Globus pallidus (tissue), 1 donor: ENCODE results near the gene C7orf25.
A peak's percentile ranks its signal among the peaks of the same experiment; 100 is the strongest.

Source experiments
- DNase-seq: peaks from one replicate; pipeline ENCODE4 v3.0.0-alpha.2; 2015; ENCODE audit warnings: low spot score

C7orf25 gene

GRCh38 chr7:42911454-42912447 lies at the start of gene C7orf25:
TSS of gene C7orf25 (minus strand) at chr7:42912070. CDS start at chr7:42910900, 1,170 bp downstream.
- peak; percentile 95 for DNase-seq

GRCh38 chr7:42961170-42961569 lies 49.3 kb upstream of the C7orf25 start:
- DNase-seq: no peak

DNA sequence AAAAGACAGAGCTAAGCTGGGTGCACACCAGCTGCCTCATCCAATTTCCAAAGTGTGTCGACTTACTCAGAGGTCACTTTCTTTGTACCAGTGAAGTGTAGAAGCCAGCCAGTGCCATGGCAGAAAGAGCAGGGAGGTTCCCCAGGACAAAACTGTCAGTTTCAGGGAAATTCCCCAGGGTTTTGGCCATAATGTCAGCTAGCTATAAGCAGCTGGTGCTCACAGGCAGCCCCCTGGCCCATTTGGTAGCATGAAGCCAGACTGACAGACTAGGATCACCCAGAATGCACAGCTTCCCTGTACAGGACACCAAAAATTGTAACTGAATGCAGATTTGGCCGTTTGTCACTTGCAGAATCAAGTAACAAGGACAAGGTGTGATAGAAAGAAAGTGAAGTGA lies 48.9 kb upstream of the C7orf25 start:
- DNase-seq: no peak

GRCh38 chr7:42959549-42959948 lies 47.7 kb upstream of the C7orf25 start:
- no peak for DNase-seq

GRCh38 chr7:42956062-42956461 lies 44.2 kb upstream of the C7orf25 start:
- DNase-seq: no peak

DNA sequence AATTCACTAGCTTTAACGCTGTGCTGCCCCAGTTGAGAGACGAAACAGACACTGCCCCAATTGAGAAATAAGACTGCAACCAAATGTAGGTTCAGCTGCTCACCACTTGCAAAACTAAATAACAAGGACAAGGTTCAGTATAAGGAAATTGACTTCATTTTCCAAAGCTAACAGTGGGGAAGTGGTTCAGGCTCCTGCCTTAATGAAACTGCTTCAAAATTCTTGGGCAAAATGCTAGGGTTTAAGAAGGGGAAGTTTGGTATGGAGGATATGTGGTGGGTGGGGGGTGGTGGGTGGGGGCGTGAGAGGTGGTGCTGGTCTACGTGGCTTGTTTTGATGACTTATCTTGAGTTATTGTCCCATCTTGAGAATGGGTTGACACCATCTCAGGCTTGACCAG lies 42.1 kb upstream of the C7orf25 start:
- DNase-seq: no peak

DNA sequence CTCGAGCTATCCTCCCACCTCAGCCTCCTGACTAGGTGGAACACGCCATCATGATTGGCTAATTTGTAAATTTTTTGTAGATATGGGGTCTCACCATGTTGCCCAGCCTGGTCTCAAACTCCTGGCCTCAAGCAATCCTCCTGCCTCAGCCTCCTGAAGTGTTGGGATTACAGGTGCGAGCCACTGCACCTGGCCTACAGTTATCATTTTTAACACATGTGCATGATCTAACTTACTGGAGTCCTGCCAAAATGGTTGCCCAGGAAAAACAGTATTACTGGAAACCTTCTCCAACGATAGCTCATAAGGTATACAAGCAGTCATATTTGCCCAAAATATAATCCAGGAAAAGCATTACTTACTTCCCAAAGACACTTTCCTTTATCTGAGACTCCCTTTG lies 40.5 kb upstream of the C7orf25 start:
- DNase-seq: no peak

DNA sequence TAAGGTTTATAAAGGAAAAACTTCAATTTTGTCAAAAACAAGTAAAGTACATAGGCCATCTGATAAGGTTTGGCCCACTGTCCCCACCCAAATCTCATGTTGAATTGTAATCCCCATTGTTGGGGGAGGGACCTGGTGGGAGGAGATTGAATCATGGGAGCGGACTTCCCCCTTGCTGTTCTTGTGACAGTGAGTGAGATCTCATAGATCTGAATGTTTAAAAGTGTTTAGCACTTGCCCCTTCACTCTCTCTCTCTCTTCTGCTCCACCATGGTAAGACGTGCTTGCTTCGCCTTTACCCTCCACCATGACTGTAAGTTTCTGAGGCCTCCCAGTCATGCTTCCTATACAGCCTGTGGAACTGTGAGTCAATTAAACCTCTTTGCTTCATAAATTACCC lies 38.5 kb upstream of the C7orf25 start:
- DNase-seq: no peak

DNA sequence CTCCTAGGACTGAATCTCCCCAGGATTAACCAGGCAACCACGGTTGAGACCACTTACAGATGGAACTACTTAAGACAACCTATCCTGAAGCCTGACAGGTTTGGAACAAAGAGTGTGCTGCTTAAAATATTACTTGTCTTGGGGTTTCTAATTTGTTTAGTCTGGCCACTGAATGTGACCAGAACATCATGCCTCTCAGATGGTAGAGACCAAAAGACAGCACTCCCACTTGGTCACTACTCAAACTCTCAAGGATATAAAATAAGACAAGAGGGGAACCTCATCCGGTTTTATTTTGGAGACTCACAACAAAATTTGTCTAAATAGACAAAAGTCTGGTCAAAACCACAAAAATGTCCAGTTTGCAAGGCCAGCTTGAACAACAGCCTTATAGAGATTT lies 35.7 kb upstream of the C7orf25 start:
- DNase-seq: no peak

DNA sequence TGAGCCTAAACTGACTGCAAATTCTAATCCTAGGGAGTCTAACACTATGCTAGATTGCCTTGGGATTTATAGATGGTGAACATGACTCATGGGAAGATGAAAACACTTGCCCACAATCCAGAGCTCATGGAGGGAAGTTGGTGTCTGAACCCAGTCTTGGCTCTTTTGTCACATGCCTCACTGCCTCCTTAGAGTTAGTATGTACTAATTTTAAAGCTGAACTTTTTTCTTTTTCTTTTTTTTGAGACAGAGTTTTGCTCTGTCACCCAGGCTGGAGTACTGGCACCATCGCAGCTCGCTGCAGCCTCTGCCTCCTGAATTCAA lies 34.7 kb upstream of the C7orf25 start:
- no peak for DNase-seq

DNA sequence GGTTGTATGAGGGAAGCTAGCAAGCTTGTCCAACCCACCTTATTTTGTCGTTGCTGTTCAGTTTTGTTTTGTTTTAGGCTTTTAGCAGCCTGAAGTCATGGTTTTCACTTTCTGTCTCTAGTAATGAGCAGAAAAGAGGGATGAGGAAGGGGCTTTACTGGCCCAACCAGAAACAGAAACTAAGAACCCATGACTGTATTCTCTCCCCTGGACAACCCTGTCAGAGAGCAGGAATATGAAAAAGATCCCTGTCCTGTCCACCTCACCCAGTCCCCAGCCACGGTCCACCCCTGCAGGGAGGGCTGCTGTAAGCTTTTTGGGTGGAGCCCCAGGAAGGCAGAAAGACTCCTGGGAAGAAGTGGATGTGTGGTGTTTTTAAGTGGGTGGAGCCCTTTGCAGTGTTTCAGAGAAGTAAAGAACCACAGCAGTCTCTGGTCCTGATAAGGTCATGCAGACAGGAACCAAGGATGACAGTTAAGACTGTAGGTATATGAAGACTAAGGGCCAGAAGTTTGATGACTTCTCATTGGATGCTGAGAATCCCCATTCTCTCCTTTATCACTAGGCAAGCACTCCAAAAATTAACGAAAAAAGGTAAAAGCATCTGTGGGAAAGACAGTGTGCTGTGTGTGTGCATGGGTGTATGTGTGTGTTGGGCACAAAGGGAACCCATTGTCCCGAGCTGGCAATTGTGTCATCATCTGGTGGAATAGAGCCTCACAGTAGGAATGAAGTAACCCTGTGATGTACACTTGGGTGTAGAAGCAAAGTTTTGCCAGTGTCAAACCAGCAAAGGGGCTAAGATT lies 34.2 kb upstream of the C7orf25 start:
- DNase-seq: peak; percentile 42

DNA sequence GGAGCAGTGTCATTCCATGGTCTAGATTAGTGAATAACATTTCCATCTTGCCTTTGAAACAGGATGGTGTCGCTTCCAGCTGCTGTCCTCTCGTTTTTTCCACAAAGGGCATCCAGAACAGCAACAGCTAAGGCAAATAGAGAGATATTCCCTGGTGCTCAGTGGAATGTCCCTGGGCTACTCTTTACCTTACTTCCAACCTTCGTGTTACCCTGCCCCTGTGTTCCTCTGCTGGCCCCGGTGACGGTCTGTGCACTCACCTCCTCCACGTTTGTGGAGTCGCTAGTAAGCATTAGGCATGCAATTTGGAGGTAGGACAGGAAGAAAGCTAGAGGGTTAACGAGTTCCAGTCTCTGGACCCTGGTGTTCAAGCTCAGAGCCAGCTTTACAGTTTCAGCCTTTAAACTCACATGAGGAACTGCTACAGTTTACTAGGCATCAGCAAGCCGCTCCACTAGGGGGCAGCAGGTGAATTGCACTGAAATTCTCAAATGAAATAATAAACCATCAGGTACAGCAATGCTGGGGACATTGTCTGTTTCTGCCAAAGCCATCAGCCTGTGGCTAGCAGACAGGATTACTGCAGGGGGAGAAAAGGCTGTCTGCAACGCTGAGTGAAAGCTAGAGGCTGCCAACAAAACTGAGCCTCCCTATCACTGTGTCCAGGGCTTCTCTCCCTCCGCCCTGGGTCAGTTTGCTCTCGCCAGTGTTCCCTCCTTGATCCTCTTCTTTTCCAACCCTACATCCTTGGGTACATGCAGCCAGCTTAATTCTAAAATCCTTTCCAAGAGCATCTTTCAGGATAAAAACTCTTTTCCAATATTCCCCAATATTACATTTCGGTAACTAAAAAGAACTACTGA lies 29.3 kb upstream of the C7orf25 start:
- DNase-seq: peak; percentile 68

GRCh38 chr7:42939457-42940240 lies 27.8 kb upstream of the C7orf25 start:
- DNase-seq: no peak

DNA sequence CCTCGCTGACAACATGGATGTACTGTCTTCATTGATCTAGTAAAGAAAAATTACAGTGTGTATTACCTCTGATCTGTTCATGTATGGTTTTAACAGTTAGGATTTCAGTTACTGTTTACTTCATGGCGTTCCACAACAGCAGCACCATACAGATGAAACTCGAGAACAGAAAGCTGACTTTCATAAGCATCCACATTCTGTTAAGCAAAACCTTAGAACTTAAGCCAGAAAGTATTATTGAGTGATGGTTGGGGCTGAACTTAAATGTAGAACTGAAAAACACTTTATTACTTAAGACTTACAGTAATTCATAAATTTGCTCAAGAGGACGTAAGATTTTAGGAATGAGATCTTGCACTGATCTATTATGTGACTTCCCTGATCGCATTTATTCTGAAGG lies 24.0 kb upstream of the C7orf25 start:
- DNase-seq: no peak

DNA sequence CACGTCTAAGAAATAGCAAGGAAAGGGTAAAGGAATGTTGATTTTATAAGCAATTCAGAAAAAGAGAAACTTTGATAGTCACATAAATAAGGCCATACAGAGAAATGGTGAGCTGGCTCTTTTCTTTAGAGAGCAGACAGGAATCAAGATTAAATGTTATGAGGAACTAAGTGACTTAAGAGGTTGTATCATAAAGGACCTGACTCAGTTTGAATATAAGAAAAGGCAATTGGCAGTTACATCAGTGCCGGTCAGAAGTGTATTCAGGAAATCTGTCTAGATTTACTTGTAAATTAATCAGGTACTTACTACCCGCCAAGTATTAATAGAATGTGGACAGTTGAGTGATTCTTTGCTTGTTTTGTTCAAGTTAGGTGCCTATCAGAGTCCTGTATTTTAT lies 22.4 kb upstream of the C7orf25 start:
- DNase-seq: no peak

DNA sequence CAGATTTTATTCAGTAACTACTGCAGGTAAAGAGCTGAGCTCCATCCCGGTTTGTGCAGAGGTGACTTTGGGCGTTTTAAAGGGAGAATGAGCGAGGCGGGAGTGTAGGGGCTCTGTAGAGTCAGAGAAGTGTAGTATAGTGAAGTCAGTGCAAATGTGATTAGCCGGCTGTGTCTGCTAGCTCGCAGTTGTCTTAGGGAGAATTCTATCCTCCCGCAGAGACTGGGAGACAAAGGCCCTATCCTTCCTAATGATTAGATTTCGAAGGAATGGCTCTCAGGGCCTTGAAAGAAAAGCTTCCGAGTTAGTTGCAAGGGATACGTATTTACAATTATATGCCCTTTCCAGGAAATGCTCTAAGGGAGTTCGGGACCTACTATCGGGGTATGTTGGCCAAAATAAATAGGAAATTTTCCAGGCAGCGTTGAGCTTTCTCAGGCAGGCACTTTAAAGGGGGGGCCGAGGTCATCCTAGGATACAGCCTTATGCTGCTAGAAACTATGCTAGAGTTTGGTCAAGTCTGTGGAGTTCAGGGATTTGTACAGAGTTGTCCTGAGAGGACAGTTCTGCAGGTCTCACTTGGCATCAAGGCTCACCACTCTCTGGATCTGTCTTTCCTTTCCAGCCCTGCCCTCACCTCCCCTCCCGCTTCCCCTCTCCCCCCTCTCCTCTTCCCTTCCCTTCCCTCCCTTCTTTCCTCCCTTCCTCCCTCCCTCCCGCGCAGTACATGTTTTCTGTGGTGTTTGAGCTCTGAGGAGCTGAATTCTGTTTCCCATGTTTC lies 21.1 kb upstream of the C7orf25 start:
- DNase-seq: no peak

GRCh38 chr7:42931834-42932651 lies 20.2 kb upstream of the C7orf25 start, which contains the start of the genes MRPL32 and PSMA2:
TSS of gene MRPL32 (plus strand) at chr7:42932376. CDS start at chr7:42932387, 11 bp downstream.
TSS of gene PSMA2 (minus strand) at chr7:42932174. CDS start at chr7:42932158, 16 bp downstream.
- peak; percentile 98 for DNase-seq

GRCh38 chr7:42931447-42931833 lies 19.6 kb upstream of the C7orf25 start:
- no peak for DNase-seq

DNA sequence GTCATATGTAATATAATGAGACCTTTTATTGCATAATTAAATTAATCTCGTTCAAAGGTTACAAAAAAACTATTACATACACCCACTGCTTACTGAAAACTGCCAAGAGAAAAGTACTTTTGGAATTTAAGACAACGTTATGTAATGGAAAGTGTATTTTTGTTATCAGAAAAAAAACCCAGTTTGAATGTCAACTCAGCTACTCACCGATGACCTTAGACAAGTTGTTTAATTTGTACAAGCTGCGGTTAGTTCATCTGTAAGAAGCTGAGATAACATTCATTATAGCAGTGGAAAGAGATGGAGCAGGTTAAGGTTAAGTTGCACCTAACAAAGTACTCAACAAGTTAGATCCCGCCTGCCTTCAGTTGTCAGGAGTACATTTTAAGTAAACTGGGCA lies 19.0 kb upstream of the C7orf25 start:
- no peak for DNase-seq
